Mesenchymal stem cell (in vitro differentiated cells and primary cell): Measurements from ENCODE around the gene FILIP1L.

ENCODE experiments used
- DNase-seq: peaks from one replicate; pipeline ENCODE4 v3.0.0-alpha.2; 2013
- H2AFZ ChIP-seq: one replicate; pipeline ENCODE4 v1.6.1; 2013; ENCODE audit warnings: low read depth, mild to moderate bottlenecking, control low read depth, inconsistent platforms, low read length, moderate library complexity
- H2AK5ac ChIP-seq: 2 replicates; pipeline ENCODE4 v1.6.1; 2013; ENCODE audit warnings: low read length, moderate library complexity, mild to moderate bottlenecking, inconsistent platforms; ENCODE audit not compliant: severe bottlenecking
- H2BK120ac ChIP-seq: one replicate; pipeline ENCODE4 v1.6.1; 2013; ENCODE audit warnings: low read depth, mild to moderate bottlenecking, inconsistent platforms, low read length, moderate library complexity
- H2BK12ac ChIP-seq, 2 experiments: one replicate each; pipeline ENCODE4 v1.6.1; 2013; ENCODE audit warnings: inconsistent platforms in 2 of 2, low read length in 2 of 2, mild to moderate bottlenecking in 2 of 2, moderate library complexity in 2 of 2, control low read depth in 1 of 2
- H2BK15ac ChIP-seq: one replicate; pipeline ENCODE4 v1.6.1; 2013; ENCODE audit warnings: mild to moderate bottlenecking, low read depth, inconsistent platforms; ENCODE audit not compliant: poor library complexity, severe bottlenecking
- H2BK5ac ChIP-seq: 2 replicates; pipeline ENCODE4 v1.6.1; 2013; ENCODE audit warnings: low read depth, mild to moderate bottlenecking, low read length, control low read depth, inconsistent platforms; ENCODE audit not compliant: poor library complexity, severe bottlenecking
- H3K14ac ChIP-seq, 2 experiments: one replicate each; pipeline ENCODE4 v1.6.1; 2013; ENCODE audit warnings: inconsistent platforms in 2 of 2, low read length in 2 of 2, control low read depth in 1 of 2, mild to moderate bottlenecking in 1 of 2, moderate library complexity in 1 of 2
- H3K18ac ChIP-seq, 2 experiments: one replicate each; pipeline ENCODE4 v1.6.1; 2013; ENCODE audit warnings: inconsistent platforms in 2 of 2, low read length in 2 of 2, control low read depth in 1 of 2, low read depth in 1 of 2, mild to moderate bottlenecking in 1 of 2
- H3K23ac ChIP-seq, 2 experiments: one replicate each; pipeline ENCODE4 v1.6.1; 2013; ENCODE audit warnings: inconsistent platforms in 2 of 2, low read length in 2 of 2, mild to moderate bottlenecking in 2 of 2, moderate library complexity in 2 of 2, control low read depth in 1 of 2
- H3K27ac ChIP-seq: 2 replicates; pipeline ENCODE4 v1.5.1; 2013; ENCODE audit warnings: mild to moderate bottlenecking, moderate library complexity, low read length, control low read depth, inconsistent platforms; ENCODE audit not compliant: poor library complexity, severe bottlenecking
- H3K27me3 ChIP-seq, 2 experiments: 2 replicates each; pipeline versions ENCODE4 v1.6.1 to v1.7.0; 2013; ENCODE audit warnings: low read length in 2 of 2, mild to moderate bottlenecking in 2 of 2, moderate library complexity in 2 of 2, control low read depth in 1 of 2, inconsistent platforms in 1 of 2; ENCODE audit not compliant: control insufficient read depth in 1 of 2, insufficient read depth in 1 of 2
- H3K36me3 ChIP-seq, 2 experiments: 2 replicates each; pipeline versions ENCODE4 v1.6.1 to v1.7.0; 2013; ENCODE audit warnings: low read length in 2 of 2, control low read depth in 1 of 2, inconsistent platforms in 1 of 2, low read depth in 1 of 2, mild to moderate bottlenecking in 1 of 2; ENCODE audit not compliant: insufficient read depth in 2 of 2, control insufficient read depth in 1 of 2
- H3K4ac ChIP-seq, 2 experiments: one replicate each; pipeline ENCODE4 v1.6.1; 2013; ENCODE audit warnings: inconsistent platforms in 2 of 2, low read length in 2 of 2, mild to moderate bottlenecking in 2 of 2, moderate library complexity in 2 of 2, control low read depth in 1 of 2, low read depth in 1 of 2
- H3K4me1 ChIP-seq: 2 replicates; pipeline ENCODE4 v1.6.1; 2013; ENCODE audit warnings: low read depth, low read length, control low read depth; ENCODE audit not compliant: control insufficient read depth, insufficient read depth
- H3K4me2 ChIP-seq: 2 replicates; pipeline ENCODE4 v1.6.1; 2013; ENCODE audit warnings: low read length, mild to moderate bottlenecking, inconsistent platforms; ENCODE audit not compliant: poor library complexity, severe bottlenecking
- H3K4me3 ChIP-seq, 2 experiments: 2 replicates each; pipeline versions ENCODE4 v1.5.1 to v1.7.0; 2013; ENCODE audit warnings: low read length in 2 of 2, mild to moderate bottlenecking in 2 of 2, control low read depth in 1 of 2, low read depth in 1 of 2; ENCODE audit not compliant: insufficient read depth in 1 of 2
- H3K79me1 ChIP-seq: replicated peaks from 2 replicates; pipeline ENCODE4 v1.6.1; 2013; ENCODE audit warnings: mild to moderate bottlenecking, control low read depth, low read length, inconsistent platforms; ENCODE audit not compliant: poor library complexity, severe bottlenecking
- H3K9ac ChIP-seq: 2 replicates; pipeline ENCODE4 v1.7.0; 2013; ENCODE audit warnings: mild to moderate bottlenecking, low read length, moderate library complexity
- H3K9me3 ChIP-seq: 2 replicates; pipeline ENCODE4 v1.7.0; 2013; ENCODE audit warnings: mild to moderate bottlenecking, low read length; ENCODE audit not compliant: control insufficient read depth
- H4K8ac ChIP-seq: one replicate; pipeline ENCODE4 v1.6.1; 2013; ENCODE audit warnings: inconsistent platforms, mild to moderate bottlenecking, low read length, moderate library complexity
- H4K91ac ChIP-seq: one replicate; pipeline ENCODE4 v1.6.1; 2013; ENCODE audit warnings: mild to moderate bottlenecking, low read length, inconsistent platforms
- WGBS: methylation state at CpG from one replicate; pipeline ENCODE4 v1.1.7; 2013; ENCODE audit warnings: mixed read lengths; 5-methylcytosine and 5-hydroxymethylcytosine counted together

Gene FILIP1L

DNA sequence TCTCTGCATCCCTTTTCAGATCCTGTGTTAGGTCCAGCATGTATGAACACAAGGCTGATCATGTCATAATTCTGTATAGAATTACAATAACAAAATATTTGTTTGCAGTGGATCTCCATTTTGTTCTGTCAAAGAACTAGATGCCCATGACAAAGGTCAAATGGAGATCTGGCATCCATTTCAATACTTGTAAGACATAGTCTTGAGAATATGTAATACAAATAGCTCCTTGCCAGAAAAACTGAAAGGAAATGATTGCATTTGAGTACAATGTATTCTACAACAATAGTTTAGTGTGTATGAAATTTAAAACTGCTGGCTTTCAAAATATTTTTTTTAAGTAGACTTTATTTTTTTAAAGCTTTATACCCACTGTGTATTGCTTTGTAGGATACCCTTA is 195.6 kb downstream of the FILIP1L start:
- H2BK12ac ChIP-seq: no peak overlapping the region
- no peak overlapping the region for H3K14ac ChIP-seq
- no peaks in the 10 kb centered on the region for H3K4me1 ChIP-seq
- no peak overlapping the region for H3K27ac ChIP-seq
- no peak overlapping the region for H3K9ac ChIP-seq
- H3K18ac ChIP-seq: no peak overlapping the region
- H3K36me3 ChIP-seq: no peaks in the 10 kb centered on the region
- H4K8ac ChIP-seq: no peak overlapping the region
- H2BK120ac ChIP-seq: no peak overlapping the region
- H3K9me3 ChIP-seq: no peaks in the 10 kb centered on the region
- H3K4me3 ChIP-seq: no peak overlapping the region
- H3K4me2 ChIP-seq: no peak overlapping the region
- no peak for DNase-seq
- no peak overlapping the region for H4K91ac ChIP-seq
- no peak overlapping the region for H3K4ac ChIP-seq
- no peak overlapping the region for H2BK15ac ChIP-seq
- H2AK5ac ChIP-seq: no peak overlapping the region
- no peaks in the 10 kb centered on the region for H3K27me3 ChIP-seq
- no peak overlapping the region for H2BK5ac ChIP-seq
- H3K79me1 ChIP-seq: no peaks in the 10 kb centered on the region
- no peak overlapping the region for H2AFZ ChIP-seq
- no peak overlapping the region for H3K23ac ChIP-seq

DNA sequence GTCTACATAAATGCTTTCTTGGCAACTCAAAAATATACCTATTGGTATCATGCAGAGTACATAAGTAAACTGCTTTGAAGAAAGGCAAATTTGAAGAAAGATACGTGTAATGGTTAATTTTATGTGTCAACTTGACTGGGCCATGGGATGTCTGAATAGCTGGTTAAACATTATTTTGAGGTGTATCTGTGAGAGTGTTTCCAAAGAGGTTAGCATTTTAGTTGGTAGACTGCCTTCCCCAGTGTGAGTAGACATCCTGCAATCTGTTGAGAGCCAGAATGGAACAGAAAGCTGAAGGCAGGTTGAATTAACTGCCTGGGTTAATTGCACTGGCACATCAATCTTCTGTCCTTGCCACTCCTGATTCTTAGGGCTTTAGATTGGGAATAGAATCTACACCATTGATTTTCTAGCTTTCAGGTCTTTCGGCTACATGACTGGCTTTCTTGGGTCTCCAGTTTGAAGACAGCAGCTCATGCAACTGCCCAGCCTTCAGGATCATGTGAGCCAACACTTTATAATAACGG is 198.3 kb downstream of the FILIP1L start:
- Histone ChIP-seq H4K91ac (no peak overlapping the region), H2AFZ (no peak overlapping the region), H3K18ac (no peak overlapping the region), H3K14ac (no peak overlapping the region), H2BK5ac (no peak overlapping the region), H3K9me3 (no peaks in the 10 kb centered on the region), H4K8ac (no peak overlapping the region), H3K4me1 (peaks cover 3% of the 10 kb centered on the region), H2AK5ac (no peak overlapping the region), H3K9ac (no peak overlapping the region), H2BK15ac (no peak overlapping the region), H3K23ac (no peak overlapping the region), H3K36me3 (no peaks in the 10 kb centered on the region), H3K4ac (no peak overlapping the region), H3K4me2 (no peak overlapping the region), H2BK12ac (no peak overlapping the region), H2BK120ac (no peak overlapping the region), H3K79me1 (peaks cover 1% of the 10 kb centered on the region), H3K27me3 (no peaks in the 10 kb centered on the region), H3K4me3 (no peak overlapping the region), H3K27ac (no peak overlapping the region)
- WGBS: 100% methylated on average over 3 of the region's 3 CpGs
- DNase-seq: no peak

DNA sequence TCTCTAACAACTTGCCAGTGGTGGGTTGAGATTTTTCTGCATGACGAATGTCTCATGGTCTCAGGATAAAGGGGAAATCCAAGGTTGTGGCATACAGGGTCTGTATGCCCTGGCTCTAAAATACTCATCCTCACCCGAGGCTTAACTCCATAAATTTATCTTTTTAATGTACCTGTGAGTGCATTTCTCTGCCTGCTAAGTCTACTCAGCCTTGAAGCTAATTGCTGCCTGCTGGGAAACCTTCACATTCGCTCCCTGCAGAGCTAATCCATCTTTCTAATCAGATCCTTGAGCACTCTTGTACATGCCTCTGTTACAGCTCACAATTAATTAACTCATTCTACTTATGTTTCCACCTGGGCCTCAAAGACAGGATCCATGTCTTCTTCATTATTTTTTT is 202.9 kb downstream of the FILIP1L start:
- Histone ChIP-seq H3K4me1 (peaks cover 3% of the 10 kb centered on the region), H3K79me1 (peaks cover 1% of the 10 kb centered on the region), H3K27me3 (no peaks in the 10 kb centered on the region), H3K9ac (no peak overlapping the region), H3K36me3 (no peaks in the 10 kb centered on the region), H3K4me3 (no peak overlapping the region), H4K91ac (no peak overlapping the region), H3K23ac (no peak overlapping the region), H4K8ac (no peak overlapping the region), H2AFZ (no peak overlapping the region), H3K9me3 (no peaks in the 10 kb centered on the region), H3K18ac (no peak overlapping the region), H3K27ac (peak overlapping the region; percentile 77), H2BK120ac (no peak overlapping the region), H3K4ac (no peak overlapping the region), H3K14ac (no peak overlapping the region), H2BK15ac (no peak overlapping the region), H2AK5ac (peak overlapping the region; percentile 55), H2BK12ac (no peak overlapping the region), H3K4me2 (no peak overlapping the region), H2BK5ac (no peak overlapping the region)
- WGBS: 57% methylated on average over 3 of the region's 3 CpGs
- no peak for DNase-seq

DNA sequence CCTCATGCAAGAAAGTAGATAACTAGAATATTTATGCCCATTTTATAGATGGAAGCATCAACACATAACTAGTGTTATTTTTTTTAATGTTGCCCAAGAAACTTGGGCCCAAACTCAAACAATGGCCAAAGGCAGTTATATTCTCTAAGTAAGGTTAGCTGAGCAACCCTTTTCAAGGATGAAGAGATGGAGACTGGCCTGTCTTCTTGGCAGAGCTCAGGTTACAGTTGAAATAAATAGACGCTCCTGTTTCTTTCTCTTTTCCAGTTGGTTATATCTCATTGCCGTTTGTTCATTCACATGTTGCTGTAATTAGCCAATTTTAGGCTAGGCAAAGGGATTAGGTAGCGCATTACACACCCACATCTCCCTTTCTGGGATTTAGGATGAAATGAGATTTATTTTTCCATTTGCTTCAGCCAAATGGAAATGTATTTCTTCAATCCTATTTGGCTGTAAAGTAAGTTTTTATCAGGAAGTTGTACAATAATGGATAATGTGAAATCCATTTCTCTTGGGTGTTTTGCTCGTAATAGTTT is 203.5 kb downstream of the FILIP1L start:
- no peaks in the 10 kb centered on the region for H3K9me3 ChIP-seq
- 100% methylated on average over 1 of the region's 4 CpGs for WGBS

More for the DNA sequence above, 203.5 kb downstream of the FILIP1L start:
- Histone ChIP-seq H3K18ac (peak overlapping the region; percentile 8 to 21), H3K4me1 (peaks cover 3% of the 10 kb centered on the region), H2BK5ac (no peak overlapping the region), H3K36me3 (no peaks in the 10 kb centered on the region), H4K91ac (no peak overlapping the region), H2BK120ac (no peak overlapping the region), H4K8ac (no peak overlapping the region), H3K79me1 (peaks cover 3% of the 10 kb centered on the region), H3K27me3 (no peaks in the 10 kb centered on the region), H3K4ac (no peak overlapping the region), H2BK15ac (no peak overlapping the region), H2AFZ (no peak overlapping the region), H3K23ac (no peak overlapping the region), H3K4me3 (no peak overlapping the region), H3K14ac (no peak overlapping the region), H3K27ac (peak overlapping the region; percentile 83), H2BK12ac (no peak overlapping the region), H3K9ac (peak overlapping the region; percentile 55), H3K4me2 (no peak overlapping the region), H2AK5ac (no peak overlapping the region)
- no peak for DNase-seq
